ENCODE results near the gene SLC39A11. TPM values are rescaled to one million over a fixed set of nuclear protein-coding genes. Genes with fewer than 3 reads are reported as not detected.
A peak's percentile ranks its signal among the peaks of the same experiment; 100 is the strongest.

SLC39A11 gene
- total RNA-seq, 1 donor from 2014 or later, result 22.0 TPM

DNA sequence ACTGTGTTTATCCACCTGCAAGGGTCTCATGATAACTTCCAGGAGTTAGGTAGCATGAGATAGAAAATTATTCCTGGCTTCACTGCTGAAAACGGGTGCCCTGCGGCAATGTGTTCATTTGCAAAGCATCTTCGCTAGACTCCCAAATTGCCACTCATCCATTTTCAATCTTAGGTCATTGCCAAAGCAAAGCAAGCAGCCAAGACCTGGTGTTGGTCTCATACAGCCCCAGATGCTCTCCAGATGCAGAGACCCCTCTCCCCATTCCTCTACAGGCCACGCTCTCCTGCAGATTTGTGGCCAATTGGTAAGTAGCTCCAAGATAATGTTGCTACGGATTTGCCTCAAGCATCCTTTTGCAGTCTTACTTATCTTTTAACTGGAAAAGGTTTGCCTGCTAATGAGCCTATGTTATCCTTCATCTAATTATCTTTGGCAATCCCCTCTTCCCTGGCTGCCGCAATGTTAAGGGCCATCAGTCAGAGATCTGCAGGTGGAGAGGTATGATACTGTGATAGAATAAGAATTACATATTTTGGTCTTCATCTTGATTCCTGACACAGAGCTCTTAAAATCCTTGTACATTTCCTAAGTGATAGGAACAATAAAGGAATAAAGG is 222.0 kb downstream of the SLC39A11 start:
- no peak for DNase-seq

DNA sequence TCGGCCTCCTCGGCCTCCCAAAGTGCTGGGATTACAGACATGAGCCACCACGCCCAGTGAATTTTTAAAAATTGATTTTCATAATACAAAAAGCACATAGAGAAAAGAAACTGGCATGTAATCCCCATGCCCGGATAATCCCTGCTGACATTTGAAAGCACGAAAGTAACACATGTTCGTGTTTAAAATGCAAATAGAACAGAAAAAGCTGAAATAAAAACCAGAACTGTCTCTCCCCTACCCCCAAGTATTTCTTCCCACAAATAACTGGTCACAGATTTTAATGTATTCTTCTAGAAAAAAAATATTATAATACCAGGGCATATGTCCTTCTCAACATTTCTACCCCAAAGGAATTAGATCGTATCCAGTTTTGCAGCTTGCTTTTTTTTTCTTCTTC is 222.9 kb downstream of the SLC39A11 start:
- peak; percentile 27 for DNase-seq

GRCh38 chr17:72865954-72866353 is 226.5 kb downstream of the SLC39A11 start:
- no peak for DNase-seq

DNA sequence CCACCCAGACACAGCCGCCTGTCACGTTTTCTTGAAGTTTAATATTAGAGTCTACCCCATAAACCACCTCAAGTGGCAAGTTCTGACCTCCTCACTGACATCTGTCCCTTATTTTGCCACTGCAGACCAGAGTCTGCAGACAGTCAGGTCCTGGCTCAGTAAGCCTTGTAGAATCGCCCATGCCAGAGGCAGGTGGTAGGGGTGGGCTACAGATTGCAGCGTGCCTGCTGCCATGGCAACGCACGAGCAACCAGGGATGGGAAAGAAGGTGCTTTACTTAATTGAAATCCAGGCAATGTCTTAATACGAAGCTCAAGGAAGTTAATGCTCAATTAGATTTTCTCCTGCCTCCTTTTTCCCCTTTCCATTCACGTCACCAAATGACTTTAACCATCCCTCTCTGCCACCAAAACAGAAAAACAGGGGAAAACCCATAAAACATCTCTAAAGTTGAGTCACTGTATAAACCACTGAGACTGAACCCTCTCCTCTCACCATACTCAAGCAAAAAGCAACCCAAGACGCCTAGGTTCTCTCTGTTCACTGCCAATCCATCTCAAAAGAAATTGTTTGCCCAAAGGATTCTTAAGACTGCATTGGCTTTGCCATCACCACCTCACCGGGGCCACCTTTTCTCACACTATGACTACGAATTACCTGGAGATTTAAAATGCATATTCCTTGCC is 228.8 kb downstream of the SLC39A11 start:
- DNase-seq, result no peak

- DNase-seq, result no peak
These were observed 230.1 kb downstream of the SLC39A11 start for GRCh38 chr17:72862276-72862999.

GRCh38 chr17:72861811-72862210 is 230.7 kb downstream of the SLC39A11 start:
- no peak for DNase-seq

- DNase-seq, result no peak
These were observed 231.7 kb downstream of the SLC39A11 start for GRCh38 chr17:72860778-72861177.

DNA sequence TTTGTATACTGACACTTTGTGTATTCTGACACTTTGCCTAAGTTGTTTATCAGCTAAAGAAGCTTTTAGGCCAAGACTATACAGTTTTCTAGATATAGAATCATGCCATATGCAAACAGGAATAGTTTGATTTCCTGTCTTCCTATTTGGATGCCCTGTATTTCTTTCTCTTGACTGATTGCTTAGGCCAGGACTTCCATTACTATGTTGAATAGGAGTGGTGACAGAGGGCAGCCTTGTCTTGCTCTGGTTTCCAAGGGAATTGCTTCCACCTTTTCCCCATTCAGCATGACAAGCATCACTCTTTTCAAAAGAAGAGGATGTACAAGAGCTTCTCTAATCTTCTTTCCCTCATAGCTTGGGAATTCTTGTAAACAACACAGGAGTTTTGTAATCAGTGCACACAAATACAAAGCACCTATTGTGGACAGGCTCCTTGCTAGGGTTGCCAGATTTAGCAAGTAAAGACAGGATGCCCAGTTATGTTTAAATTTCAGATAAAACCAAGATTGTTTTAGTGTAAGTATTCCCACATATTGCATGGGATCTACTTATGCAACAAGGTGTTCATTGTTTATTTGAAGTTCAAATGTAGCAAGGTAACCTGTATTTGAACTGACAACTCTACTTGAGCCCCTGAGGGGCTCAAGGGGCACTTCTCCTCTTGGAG is 233.5 kb downstream of the SLC39A11 start:
- DNase-seq, result no peak

GRCh38 chr17:72853440-72854415 is 238.8 kb downstream of the SLC39A11 start:
- no peak for DNase-seq

DNA sequence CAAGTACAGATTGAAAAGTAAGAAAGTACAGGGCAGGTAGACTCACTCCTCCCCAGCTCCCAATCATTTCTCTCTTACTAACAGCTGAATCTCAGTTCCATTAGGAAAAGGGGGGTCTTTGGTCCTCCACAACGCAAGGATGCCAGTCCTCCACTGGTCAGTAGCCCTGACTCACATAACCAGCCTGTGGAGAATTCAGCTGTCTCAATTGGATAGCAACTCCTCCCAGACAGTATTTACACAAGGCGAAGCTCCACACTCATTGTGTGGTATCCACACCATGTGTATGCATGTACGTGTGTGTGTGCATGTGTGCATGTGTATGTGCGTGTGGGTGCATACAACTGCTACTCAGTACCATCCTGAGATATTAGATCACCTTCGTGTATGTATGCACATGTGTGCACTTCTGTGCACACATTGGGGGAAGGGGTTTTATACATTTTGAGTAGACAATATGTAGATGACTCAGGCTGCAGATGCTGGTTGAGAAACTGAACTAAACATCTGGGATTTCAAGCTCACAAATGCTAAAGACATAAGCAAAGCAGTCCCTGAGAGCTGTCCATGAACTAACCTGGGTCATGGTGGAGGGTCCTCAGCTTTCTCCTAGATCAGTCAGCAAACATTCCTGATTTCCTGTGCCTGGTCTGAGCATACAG is 240.1 kb downstream of the SLC39A11 start:
- DNase-seq, result no peak

DNA sequence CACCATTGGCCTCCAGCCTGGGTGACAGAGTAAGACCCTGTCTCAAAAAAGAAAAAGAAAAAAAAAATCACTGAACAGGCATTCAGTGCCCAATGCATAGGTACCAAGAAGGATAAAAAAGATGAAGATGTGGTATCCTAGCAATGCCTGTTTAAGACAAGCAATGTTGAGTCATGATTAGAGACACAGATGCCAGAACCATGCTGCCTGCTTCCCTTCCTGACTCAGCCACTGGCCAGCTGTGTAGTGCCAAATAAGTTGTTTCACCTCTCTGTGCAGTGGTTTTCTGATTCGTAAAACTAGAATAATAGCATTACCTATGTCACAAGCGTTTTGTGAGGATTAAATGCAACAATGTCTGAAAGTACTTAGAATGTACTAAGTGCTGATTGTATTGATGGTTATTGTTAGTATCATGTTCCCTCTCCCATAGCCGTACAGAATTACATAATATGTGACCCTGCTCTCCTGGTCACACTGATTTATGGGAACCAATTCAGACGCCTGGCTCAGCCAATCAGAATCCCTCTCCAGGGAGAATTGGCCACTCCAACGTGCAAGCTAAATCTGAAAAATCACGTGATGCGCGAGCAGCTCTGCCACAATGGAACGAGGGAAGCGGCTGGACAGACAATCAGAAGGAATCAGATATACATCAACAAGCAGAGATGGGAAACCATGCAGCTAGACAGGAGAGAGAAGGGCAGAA is 241.9 kb downstream of the SLC39A11 start:
- no peak for DNase-seq

GRCh38 chr17:72846399-72846798 is 246.1 kb downstream of the SLC39A11 start:
- DNase-seq, result no peak

DNA sequence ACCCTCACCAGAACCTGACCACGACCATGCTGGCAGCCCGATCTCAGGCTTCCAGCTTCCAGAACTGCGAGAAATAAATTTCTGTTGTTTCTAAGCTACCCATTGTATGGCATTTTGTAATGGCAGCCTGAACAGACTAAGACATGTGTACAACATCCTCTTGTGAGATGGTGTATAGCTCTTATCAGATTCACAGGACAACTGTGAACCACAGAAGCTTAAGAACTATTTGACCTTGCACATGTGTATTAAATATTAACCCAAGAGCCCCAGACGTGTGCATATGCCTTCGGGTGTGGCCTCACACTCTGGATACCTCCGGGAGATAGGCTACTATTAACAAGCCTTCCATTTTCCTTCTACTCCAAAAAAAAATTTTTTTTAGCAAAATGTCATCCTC is 248.9 kb downstream of the SLC39A11 start:
- DNase-seq, result no peak

- DNase-seq, result no peak
These were observed 252.5 kb downstream of the SLC39A11 start for GRCh38 chr17:72840019-72840418.

DNA sequence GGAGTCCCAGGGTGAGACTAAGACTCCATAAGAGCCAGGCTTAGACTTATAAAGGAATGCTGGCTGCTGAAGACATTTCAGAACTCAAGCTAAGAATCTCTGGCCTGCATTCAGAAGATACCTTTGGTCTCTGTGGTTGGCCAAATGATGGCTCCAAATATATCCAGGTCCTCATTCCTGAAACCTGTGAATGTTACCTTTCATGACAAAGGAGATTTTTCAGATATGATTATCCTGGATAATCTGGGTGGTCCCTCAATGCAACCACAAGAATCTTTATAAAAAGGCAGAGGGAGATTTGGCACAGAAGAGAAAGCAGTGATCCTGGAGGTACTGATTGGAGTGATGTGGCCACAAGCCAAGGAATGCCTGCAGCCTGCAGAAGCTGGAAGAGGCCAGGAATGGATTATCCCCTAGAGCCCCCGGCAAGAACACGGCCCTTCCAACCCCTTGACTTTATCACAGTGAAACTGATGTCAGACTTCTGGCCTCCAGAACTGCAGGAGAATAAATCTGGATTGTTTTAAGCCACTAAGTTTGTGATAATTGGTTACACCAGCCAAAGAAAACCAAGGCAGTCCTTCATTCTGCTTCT is 253.3 kb downstream of the SLC39A11 start:
- DNase-seq, result no peak

GRCh38 chr17:72838581-72838980 is 253.9 kb downstream of the SLC39A11 start:
- no peak for DNase-seq

DNA sequence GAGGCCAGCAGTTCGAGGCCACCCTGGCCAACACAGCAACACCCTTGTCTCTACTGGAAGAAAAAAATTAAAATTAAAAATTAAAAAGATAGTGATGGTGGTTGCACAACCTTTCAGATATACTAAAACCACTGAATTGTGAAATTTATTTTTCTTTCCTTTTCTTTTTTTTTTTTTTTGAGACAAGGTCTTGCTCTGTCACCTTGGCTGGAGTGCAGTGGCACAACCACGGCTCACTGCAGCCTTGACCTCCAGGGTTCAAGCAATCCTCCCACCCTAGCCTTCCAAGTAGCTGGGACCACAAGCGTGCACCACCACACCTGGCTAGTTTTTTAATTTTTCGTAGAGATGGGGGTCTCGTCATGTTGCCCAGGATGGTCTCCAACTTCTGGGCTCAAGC is 254.4 kb downstream of the SLC39A11 start:
- no peak for DNase-seq

DNA sequence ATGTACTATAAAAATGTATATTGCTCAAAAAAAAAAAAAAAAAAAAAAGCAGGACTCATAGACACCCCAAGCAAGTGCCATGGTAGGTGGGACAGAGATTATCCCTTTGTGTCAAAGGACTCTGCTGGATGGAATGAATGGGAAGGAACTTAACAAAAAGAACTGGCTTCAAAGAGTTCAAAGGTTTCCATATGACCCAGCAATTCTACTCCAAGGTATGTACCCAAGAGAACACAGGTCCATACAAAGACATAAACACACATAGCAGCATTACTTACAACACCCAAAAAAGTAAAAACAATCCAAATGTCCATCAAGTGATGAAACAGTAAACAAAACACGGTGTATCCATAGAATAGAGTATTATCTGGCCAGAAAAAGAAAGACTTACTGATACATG is 255.2 kb downstream of the SLC39A11 start:
- no peak for DNase-seq

GRCh38 chr17:72833128-72833765 is 259.2 kb downstream of the SLC39A11 start:
- DNase-seq, result no peak

DNA sequence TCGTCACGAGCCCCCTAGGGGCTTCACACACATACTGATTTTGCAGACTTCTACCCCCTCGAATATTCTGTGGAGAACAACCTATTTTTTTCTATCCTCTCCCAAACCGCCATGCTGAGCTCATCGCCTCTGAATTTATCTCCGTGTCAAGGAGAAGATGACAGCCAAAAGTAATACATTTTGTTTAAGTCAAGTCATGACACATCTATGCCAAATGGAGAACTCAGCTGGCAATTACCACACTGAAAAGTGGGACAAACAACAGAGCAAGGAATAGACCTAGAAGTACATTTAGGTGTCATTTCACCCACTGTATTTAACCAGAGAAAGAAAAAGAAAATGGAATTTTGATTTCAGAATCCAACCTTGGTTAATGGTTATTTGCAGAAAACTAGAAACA is 260.2 kb downstream of the SLC39A11 start:
- DNase-seq, result no peak

Data from skin of body (tissue), 2 donors.